B cell (primary cell): ENCODE data around the gene CCDC134.

Source experiments
- EZH2 ChIP-seq: IDR thresholded peaks from 2 replicates; pipeline ENCODE4 v1.6.1; 2012; ENCODE audit warnings: borderline replicate concordance, low read depth, mild to moderate bottlenecking, moderate library complexity, low read length; ENCODE audit not compliant: insufficient read depth, poor library complexity, severe bottlenecking
- TF ChIP-seq, protein P1 (sequence below): fragments of 200-600 bp; IDR thresholded peaks from one replicate; pipeline ENCODE4 v1.8.0; 2022; ENCODE audit warnings: antibody characterized with exemption, mild to moderate bottlenecking

- TF ChIP-seq, protein P1, sequence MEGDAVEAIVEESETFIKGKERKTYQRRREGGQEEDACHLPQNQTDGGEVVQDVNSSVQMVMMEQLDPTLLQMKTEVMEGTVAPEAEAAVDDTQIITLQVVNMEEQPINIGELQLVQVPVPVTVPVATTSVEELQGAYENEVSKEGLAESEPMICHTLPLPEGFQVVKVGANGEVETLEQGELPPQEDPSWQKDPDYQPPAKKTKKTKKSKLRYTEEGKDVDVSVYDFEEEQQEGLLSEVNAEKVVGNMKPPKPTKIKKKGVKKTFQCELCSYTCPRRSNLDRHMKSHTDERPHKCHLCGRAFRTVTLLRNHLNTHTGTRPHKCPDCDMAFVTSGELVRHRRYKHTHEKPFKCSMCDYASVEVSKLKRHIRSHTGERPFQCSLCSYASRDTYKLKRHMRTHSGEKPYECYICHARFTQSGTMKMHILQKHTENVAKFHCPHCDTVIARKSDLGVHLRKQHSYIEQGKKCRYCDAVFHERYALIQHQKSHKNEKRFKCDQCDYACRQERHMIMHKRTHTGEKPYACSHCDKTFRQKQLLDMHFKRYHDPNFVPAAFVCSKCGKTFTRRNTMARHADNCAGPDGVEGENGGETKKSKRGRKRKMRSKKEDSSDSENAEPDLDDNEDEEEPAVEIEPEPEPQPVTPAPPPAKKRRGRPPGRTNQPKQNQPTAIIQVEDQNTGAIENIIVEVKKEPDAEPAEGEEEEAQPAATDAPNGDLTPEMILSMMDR: no peak
- no peak for TF ChIP-seq EZH2
Observed at GRCh38 chr22:41840216-41840615, 39.7 kb downstream of the CCDC134 start.
